Ovary (tissue), 9 donors: ENCODE data around the gene SMIM12. TPM values are rescaled to one million over a fixed set of nuclear protein-coding genes. Genes with fewer than 3 reads are reported as not detected.

Experiments
- DNase-seq, 5 donors: peaks; one replicate each; pipeline ENCODE4 v3.0.0-alpha.2; 2019 to 2020
- H3K27ac ChIP-seq, 2 donors: fragments of 200-600 bp; one replicate each; pipeline versions ENCODE4 v1.5.1 to v1.8.0; 2019 to 2022
- H3K27me3 ChIP-seq: fragments of 200-600 bp; one replicate; pipeline ENCODE4 v1.8.0; 2022
- H3K36me3 ChIP-seq: fragments of 200-600 bp; sonication (generic); one replicate; pipeline ENCODE4 v1.5.1; 2019
- H3K4me1 ChIP-seq: one replicate; pipeline ENCODE4 v1.8.1; 2013; ENCODE audit warnings: mild to moderate bottlenecking, moderate library complexity; ENCODE audit not compliant: insufficient read depth
- H3K4me3 ChIP-seq: fragments of 200-600 bp; sonication (generic); one replicate; pipeline ENCODE4 v1.5.1; 2017
- H3K9me3 ChIP-seq, 2 donors: fragments of 200-600 bp in 1 of 2; sonication (generic) in 1 of 2; one replicate each; pipeline versions ENCODE4 v1.5.1 to v1.8.1; 2013 to 2019; ENCODE audit warnings: mild to moderate bottlenecking in 1 of 2, moderate library complexity in 1 of 2
- CTCF ChIP-seq, 3 donors: fragments of 450-650 bp in 2 of 3; fragments of 200-600 bp in 1 of 3; IDR thresholded peaks; one replicate each; pipeline versions ENCODE4 v1.5.1 to v1.8.0; 2016 to 2022; ENCODE audit warnings: antibody characterized with exemption in 3 of 3, mild to moderate bottlenecking in 1 of 3
- EP300 ChIP-seq: sonication (generic); formaldehyde crosslinking; IDR thresholded peaks from one replicate; pipeline ENCODE4 v1.6.1; 2017; ENCODE audit warnings: antibody characterized with exemption
- POLR2A ChIP-seq: fragments of 450-650 bp; IDR thresholded peaks from one replicate; pipeline ENCODE4 v1.6.1; 2017; ENCODE audit warnings: antibody characterized with exemption, mild to moderate bottlenecking, moderate library complexity
- WGBS, 3 donors: extraction: QIAGEN DNeasy Blood & Tissue Kit in 1 of 3; methylation state at CpG; one replicate each; pipeline versions ENCODE4 v1.1.5 to v1.1.7; 2013 to 2017; 5-methylcytosine and 5-hydroxymethylcytosine counted together
- intact Hi-C, 4 donors: fragments of 100-400 bp; cut with DNase I; formaldehyde crosslinking; loops; one replicate each; pipeline versions ENCODE4 v1.11.0 to v1.15.1; 2022 to 2023
- polyA plus RNA-seq, 2 donors: library from polyadenylated mRNA; stranded (reverse); fragments of 200-250 nt in 1 of 2; fragments of 350-450 nt in 1 of 2; fragmentation: Illumina TruSeq in 1 of 2; extraction: RNeasy Lipid Tissue Mini Kit (QIAGEN cat#74804) in 1 of 2; gene quantifications; one replicate each; pipeline ENCODE4 v1.2.3, GENCODE V29; 2013 to 2014
- total RNA-seq, 7 donors: library from RNA; depleted of rRNA in 2 of 7; stranded (reverse); fragments of >200 nt in 2 of 7; fragmentation: NEBNext Ultra II Directional in 3 of 7; extraction: Animal tissue kit (Norgen Biotek cat#: 25700) in 3 of 7; gene quantifications; one replicate each; pipeline versions ENCODE4 v1.1.0 to v1.2.4, GENCODE V29; 2016 to 2023
- donor health status: DM: no; HTN: no; CAD: no; lungs with moderate emphysema.
- donor health status: DM: no; HTN: no; CAD: no.
- donor health status: Bipolar disorder and iron deficiency.
- donor health status: DM: yes; HTN: yes; CAD: no.
- donor health status: DM: no; HTN: no; CAD: no.
- donor health status: DM: yes; HTN: yes; CAD: no.

The SMIM12 gene
- total and polyA plus RNA-seq, 9 donors = 15.4 to 32.3 (median 24.4) TPM

GRCh38 chr1:34806396-34806795 lies 53.2 kb downstream of the SMIM12 start:
- intact Hi-C loops = no loop called here
- DNase-seq = no peak

GRCh38 chr1:34803770-34804169 lies 55.8 kb downstream of the SMIM12 start:
- Histone ChIP-seq H3K4me3 (no peak overlapping the region), H3K27ac (no peak overlapping the region), H3K4me1 (peaks cover 3% of the 10 kb centered on the region), H3K36me3 (no peaks in the 10 kb centered on the region), H3K27me3 (no peaks in the 10 kb centered on the region), H3K9me3 (no peaks in the 10 kb centered on the region)
- WGBS, 3 donors = 91 to 97% (median 94%) methylated on average over 3 of the region's 3 CpGs
- no peak for DNase-seq
- intact Hi-C loops = no loop called here
- TF ChIP-seq POLR2A (no peak), CTCF (IDR thresholded peaks at IDR 0.05) (no peak), EP300 (no peak)

More at GRCh38 chr1:34806396-34806795, 53.2 kb downstream of the SMIM12 start:
- Histone ChIP-seq H3K36me3 (no peaks in the 10 kb centered on the region), H3K27ac (no peak overlapping the region), H3K9me3 (no peaks in the 10 kb centered on the region), H3K4me3 (no peak overlapping the region), H3K27me3 (no peaks in the 10 kb centered on the region), H3K4me1 (no peaks in the 10 kb centered on the region)
- WGBS, 3 donors = 60 to 69% (median 62%) methylated on average over 3 of the region's 3 CpGs
- TF ChIP-seq POLR2A (no peak), EP300 (no peak), CTCF (IDR thresholded peaks at IDR 0.05) (no peak)

Other genes starting within 250 kb of the SMIM12 start
- not detected for gene GJB5, start 104.7 kb downstream of the SMIM12 start, total RNA-seq
- not detected for gene GJB5, start 104.7 kb downstream of the SMIM12 start, polyA plus RNA-seq
- gene GJB4, start 100.0 kb downstream of the SMIM12 start, total RNA-seq = not detected
- not detected for gene GJB4, start 100.0 kb downstream of the SMIM12 start, polyA plus RNA-seq
- gene GJB3, start 78.5 kb downstream of the SMIM12 start, total RNA-seq = 1 to 10 TPM in 1 of 7 donors, under 1 TPM in 3, not detected in 3; 0.23 to 1.7 (median 0.32) TPM
- not detected for gene GJB3, start 78.5 kb downstream of the SMIM12 start, polyA plus RNA-seq
- 100 to 1,000 TPM in 1 of 7 donors, 10 to 100 TPM in 2, 1 to 10 TPM in 4; 4.9 to 149 (median 9.5) TPM for gene GJA4, start 66.8 kb downstream of the SMIM12 start, total RNA-seq
- 10 to 100 TPM in 1 of 2 donors, 1 to 10 TPM in 1; 7.9 to 19.4 TPM for gene GJA4, start 66.8 kb downstream of the SMIM12 start, polyA plus RNA-seq
- gene DLGAP3, start 69.9 kb upstream of the SMIM12 start, total RNA-seq = under 1 TPM; 0.11 to 0.62 (median 0.20) TPM
- under 1 TPM; 0.05 to 0.10 TPM for gene DLGAP3, start 69.9 kb upstream of the SMIM12 start, polyA plus RNA-seq
- gene TMEM35B, start 125.6 kb upstream of the SMIM12 start, total RNA-seq = 10 to 100 TPM; 19.6 to 54.3 (median 25.0) TPM
- gene TMEM35B, start 125.6 kb upstream of the SMIM12 start, polyA plus RNA-seq = 10 to 100 TPM; 54.6 to 58.7 TPM
- gene ZMYM6, start 172.2 kb upstream of the SMIM12 start, total RNA-seq = 10 to 100 TPM; 10.5 to 27.5 (median 20.3) TPM
- gene ZMYM6, start 172.2 kb upstream of the SMIM12 start, polyA plus RNA-seq = 10 to 100 TPM in 1 of 2 donors, 1 to 10 TPM in 1; 9.1 to 14.3 TPM
- 10 to 100 TPM; 12.3 to 19.9 (median 19.2) TPM for gene ZMYM1, start 219.6 kb upstream of the SMIM12 start, total RNA-seq
- gene ZMYM1, start 219.6 kb upstream of the SMIM12 start, polyA plus RNA-seq = 10 to 100 TPM in 1 of 2 donors, 1 to 10 TPM in 1; 5.3 to 13.2 TPM